LoVo (cell line): ENCODE results near the gene C19orf12.

Source experiments
- DNase-seq: peaks from one replicate; pipeline ENCODE4 v3.0.0-alpha.2; 2016; ENCODE audit warnings: low spot score

C19orf12 gene

DNA sequence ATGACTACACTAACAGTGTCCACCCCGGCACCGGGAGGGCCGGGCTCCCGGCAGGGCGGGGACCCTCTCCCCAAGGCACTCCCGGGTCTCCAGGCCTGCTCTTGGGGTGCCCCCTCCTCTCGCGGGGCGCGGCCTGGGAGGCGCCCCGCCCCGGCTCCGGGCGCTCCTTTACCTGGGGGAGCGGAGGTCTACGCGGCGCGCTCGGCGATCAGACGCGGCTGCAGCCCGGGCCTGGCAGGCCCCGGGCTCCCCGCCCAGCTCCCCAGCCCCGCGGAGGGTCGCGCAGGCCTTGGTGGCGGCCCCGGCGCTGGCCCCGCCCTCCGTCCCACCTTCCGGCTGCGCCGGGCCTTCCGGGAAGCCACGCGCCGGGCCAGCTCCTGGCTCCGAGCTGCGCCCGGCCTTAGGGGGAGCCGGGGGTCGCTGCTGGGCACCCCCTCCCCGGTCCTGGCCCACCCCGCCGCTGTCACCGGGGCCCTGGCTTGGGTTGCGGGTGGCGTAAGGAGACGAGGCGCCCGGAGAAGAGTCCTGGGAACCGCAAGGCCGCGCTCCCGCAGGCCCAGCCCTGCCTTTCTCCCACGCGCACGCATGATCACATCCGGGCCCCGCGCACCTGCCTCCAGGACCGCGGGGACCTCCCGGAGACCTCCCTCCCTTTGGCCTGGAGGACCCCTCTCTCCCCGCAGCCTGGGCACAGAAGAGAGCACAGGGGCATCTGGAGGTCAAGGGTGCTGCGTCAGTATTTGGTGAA, at the start of gene C19orf12:
C19orf12 (minus strand) TSS at position 309 of the 748 bp plus-strand sequence. CDS start 6,848 bp downstream, outside the sequence.
- DNase-seq, result peak; percentile 63

- DNase-seq, result no peak
These were observed 49.3 kb upstream of the C19orf12 start for GRCh38 chr19:29764361-29764760.

GRCh38 chr19:29763196-29763595, 48.1 kb upstream of the C19orf12 start:
- DNase-seq, result no peak

DNA sequence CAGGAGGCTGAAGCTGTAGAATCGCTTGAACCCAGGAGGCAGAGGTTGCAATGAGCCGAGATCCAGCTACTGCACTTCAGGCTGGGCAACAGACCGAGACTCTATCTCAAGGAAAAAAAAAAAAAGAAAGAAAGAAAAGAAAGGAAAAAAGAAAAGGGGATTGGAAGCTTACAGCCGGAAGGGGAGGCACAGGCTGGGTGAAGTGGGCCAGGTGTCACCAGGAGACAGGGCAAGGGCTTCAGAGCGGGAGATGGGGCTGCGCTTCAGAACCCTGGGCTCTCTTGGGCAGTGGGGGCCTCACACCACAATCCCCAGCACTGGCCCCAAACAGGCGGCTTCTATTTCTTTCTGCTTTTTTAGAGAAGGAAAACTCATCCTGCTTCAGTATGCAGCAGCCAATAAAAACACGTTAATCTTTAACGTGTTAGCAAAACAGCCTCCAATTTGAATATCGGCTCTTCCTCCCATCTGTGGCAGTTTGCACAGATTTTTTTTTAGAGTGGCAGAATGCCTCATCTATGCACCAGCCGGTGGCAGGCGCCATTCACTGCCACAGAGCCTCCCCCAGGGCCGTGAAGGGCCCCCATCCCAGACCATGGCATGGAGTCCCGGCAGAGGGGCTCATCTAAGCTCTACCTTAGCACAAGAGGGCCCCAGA, 46.6 kb upstream of the C19orf12 start:
- DNase-seq, result no peak

DNA sequence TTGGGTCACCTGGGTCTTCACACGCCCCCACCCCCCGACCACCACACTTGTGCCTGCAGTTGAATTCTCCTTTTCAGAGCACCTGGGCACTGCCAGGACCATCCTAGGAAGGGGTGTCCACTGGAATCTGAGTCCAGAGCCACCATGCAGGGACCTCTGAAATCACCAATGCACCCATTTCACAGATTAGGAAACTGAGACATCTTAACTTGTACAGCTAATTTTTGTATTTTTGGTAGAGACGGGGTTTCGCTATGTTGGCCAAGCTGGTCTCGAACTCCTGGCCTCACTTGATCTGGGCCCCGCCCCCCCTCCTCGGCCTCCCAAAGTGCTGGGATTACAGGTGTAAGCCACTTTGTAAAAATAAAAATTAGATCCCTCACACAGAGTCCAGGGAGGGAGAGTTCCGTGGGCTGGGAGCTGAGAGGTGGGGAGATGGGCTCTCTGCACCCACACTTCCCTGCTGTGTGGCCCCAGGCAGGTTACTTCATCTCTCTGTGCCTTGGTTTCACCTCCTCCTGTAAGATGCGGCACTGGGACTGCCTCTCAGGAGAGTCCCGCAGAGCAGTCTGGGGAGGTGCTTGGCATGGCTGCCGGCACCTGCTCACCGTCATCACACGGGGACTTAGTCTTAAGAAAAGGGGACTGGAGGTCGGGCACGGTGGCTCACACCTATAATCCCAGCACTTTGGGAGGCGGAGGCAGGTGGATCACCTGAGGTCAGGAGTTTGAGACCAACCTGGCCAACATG, 45.9 kb upstream of the C19orf12 start:
- DNase-seq, result no peak

GRCh38 chr19:29759359-29759758, 44.3 kb upstream of the C19orf12 start:
- DNase-seq, result no peak

DNA sequence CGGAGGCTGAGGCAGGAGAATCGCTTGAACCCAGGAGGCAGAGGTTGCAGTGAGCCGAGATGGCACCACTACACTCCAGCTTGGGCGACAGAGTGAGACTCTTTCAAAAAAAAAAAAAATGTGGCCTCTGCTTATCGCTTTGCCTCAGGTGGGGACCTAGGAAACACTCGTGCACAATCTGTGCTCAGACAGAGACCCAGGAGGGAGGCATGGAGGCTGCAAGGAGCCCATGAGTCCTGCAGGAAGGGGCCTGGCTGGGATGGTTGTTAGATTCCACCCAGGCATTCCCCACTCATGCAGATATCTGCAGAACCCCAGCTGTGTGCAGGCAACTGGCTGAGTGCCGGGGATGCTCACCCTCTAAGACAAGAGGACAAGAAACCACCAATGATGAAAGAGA, 43.8 kb upstream of the C19orf12 start:
- no peak for DNase-seq

GRCh38 chr19:29757551-29757950, 42.5 kb upstream of the C19orf12 start:
- DNase-seq, result no peak

GRCh38 chr19:29753934-29754305, 38.9 kb upstream of the C19orf12 start:
- no peak for DNase-seq

- no peak for DNase-seq
These were observed 38.3 kb upstream of the C19orf12 start for GRCh38 chr19:29753190-29753933.

- no peak for DNase-seq
These were observed 37.5 kb upstream of the C19orf12 start for GRCh38 chr19:29752450-29753025.

- DNase-seq, result no peak
These were observed 36.9 kb upstream of the C19orf12 start for GRCh38 chr19:29751932-29752331.

DNA sequence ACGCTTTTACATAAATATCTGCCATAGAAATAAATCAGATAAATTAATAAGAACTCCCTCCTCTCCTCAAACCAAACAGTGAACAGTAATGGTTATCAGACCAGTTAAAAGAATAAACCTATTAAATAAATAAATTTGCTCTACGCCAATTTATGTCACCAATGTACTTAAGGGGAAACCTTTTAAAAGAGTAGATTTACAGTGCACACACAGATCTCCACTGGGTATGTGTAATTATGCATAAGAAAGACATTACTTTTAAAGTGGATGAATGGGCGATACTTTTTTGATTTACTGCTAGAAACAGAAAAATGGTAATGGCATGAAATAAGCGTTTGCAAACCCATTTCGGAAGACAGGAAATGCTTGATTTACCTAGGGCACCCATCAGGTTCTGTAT, 34.9 kb upstream of the C19orf12 start:
- DNase-seq, result no peak

DNA sequence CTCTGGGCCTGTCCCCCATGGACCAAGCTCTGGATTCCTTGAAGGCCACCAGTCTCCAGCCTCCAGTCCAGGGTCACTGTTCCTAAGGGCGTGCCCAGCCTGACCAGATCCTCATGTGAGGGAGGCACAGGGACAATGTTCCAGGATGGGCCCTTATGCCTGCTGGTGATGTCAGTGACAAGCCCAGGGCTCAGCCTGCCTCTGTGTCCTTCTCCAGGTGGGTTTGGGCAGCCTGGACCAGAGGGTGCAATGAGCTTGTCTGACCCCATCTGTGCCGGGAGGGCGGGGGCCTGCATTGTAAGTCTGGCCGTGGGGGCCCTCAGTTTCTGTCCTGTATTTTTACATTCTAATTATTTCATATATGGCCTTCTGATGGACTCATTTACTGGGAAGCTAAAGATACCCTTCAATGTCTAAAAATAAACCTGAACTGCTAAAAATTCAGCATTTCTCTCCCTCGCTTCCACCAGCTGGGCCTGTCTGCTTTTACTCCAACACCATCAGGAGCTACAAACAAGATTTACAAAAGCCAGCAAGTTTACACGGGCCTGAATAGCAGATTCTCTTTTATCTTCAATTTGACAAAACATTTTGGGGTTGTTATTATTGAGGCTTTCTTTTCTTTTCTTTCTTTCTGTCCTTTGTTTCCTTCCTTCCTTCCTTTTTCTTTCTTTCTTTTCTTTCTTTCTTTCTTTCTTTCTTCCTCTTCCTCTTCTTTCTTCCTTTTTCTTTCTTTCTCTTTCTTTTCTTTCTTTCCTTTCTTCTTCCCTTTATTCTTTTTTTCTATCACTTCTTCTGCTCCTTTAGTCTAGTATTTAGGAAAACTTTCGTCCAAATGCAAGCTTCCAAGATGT, 34.2 kb upstream of the C19orf12 start:
- DNase-seq, result no peak

- no peak for DNase-seq
These were observed 30.2 kb upstream of the C19orf12 start for GRCh38 chr19:29745253-29745652.

GRCh38 chr19:29743681-29744080, 28.6 kb upstream of the C19orf12 start:
- no peak for DNase-seq

- no peak for DNase-seq
These were observed 26.7 kb upstream of the C19orf12 start for GRCh38 chr19:29741776-29742175.

DNA sequence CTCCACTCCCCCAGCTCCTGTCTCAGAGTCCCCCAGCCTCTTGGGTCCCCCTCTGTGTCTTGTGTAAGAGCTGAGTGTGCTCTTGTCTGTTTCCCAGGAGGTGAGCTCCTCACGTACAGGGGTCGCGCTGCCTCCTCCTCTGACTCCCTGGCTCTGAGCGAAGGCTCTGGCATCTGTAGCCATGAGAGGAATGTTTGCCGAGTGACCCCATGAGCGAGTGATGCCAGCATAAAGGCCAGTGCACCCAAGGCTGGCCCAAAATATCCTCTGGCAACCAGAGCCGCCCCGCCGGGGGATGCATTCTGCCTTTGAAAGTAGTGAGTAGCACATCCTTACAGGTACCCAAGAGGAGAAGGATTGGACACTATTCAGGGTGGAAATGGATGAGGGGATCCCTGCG, 26.2 kb upstream of the C19orf12 start:
- no peak for DNase-seq

GRCh38 chr19:29737461-29738000, 22.5 kb upstream of the C19orf12 start:
- no peak for DNase-seq

GRCh38 chr19:29735829-29736228, 20.8 kb upstream of the C19orf12 start:
- DNase-seq, result no peak
